NCI-H2171 (cell line): ENCODE measurements around the gene EPHA3.

ENCODE experiments used
- DNase-seq: peaks from one replicate; lab custom pipeline; 2025; lab: John Stamatoyannopoulos, UW

The EPHA3 gene

GRCh38 chr3:89232155-89232554, 124.7 kb downstream of the EPHA3 start:
- DNase-seq = no peak

GRCh38 chr3:89234620-89235019, 127.2 kb downstream of the EPHA3 start:
- no peak for DNase-seq

- no peak for DNase-seq
These were observed 131.4 kb downstream of the EPHA3 start for GRCh38 chr3:89238846-89239245.

DNA sequence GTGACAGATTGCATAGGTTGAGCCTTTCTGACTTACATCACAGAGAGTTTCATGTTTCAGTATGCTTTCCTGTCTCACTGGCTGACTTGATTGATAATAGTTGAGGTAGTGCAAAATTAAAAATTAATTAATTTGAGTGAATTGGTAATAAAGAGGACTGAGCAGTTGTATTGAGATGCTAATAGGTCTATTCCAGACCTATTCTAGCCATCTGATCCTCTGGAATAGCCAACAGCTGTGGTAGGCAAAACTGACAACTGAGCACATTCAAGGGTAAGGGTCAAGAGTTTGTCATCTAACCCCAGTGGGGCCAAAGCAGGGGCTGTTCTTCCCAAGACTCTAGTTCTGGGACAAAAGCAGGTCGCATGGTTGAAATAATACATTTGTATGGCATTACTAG, 132.4 kb downstream of the EPHA3 start:
- DNase-seq = no peak

DNA sequence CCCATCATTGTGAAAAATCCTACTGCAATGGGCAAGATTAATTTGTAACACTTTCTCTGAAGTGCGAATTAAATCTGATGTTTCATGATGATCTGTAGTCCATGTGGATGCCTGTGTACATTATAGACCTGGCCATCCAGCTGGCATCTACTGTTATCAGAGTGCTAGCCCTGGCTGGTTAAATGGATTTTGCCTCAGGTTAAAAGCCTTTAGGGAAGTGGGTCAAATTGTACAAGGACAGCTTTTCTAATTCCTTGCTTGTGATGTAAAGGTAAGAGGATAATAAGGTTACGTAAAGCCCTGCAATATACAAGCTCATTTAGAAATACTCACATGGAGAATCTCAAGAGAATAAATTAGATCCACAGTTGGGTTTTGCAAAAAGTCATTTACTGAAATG, 138.2 kb downstream of the EPHA3 start:
- no peak for DNase-seq

DNA sequence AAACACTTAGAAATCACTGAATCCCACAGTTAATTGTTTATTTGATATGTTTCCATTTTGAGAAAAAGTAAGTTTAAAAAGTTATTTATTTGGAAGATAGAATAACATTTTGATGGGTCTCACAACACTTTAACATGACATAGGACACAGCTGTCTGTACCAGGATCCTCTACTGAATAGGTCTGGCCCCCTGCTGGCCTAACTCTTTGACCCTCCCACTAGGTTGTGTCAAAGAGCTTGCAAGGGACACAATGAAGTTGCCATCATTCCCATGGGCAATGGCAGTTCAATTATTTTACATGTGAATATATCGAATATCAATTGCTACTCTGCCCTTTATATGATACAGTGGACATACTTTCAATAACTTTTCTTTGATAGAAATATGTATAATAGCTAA, 138.9 kb downstream of the EPHA3 start:
- DNase-seq = no peak

- DNase-seq = no peak
These were observed 143.3 kb downstream of the EPHA3 start for GRCh38 chr3:89250742-89251141.

- DNase-seq = no peak
These were observed 144.6 kb downstream of the EPHA3 start for GRCh38 chr3:89252016-89252415.

GRCh38 chr3:89252860-89253259, 145.4 kb downstream of the EPHA3 start:
- DNase-seq = no peak

DNA sequence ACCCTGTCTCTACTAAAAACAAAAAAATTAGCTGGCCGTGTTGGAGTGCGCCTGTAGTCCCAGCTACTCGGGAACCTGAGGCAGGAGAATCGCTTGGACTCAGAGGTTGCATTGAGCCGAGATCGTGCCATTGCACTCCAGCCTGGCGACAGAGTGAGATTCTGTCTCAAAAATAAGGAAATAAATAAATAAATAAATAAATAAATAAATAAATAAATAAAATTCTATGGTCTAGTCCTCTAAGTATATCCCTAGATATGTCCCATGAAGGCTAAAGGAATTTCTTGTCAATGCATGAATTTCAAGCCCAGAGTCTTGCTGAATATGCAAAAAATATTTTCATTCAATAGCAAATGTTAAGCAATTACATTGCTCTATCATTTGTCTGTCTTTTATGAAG, 149.0 kb downstream of the EPHA3 start:
- no peak for DNase-seq

- no peak for DNase-seq
These were observed 149.5 kb downstream of the EPHA3 start for GRCh38 chr3:89256882-89257281.

DNA sequence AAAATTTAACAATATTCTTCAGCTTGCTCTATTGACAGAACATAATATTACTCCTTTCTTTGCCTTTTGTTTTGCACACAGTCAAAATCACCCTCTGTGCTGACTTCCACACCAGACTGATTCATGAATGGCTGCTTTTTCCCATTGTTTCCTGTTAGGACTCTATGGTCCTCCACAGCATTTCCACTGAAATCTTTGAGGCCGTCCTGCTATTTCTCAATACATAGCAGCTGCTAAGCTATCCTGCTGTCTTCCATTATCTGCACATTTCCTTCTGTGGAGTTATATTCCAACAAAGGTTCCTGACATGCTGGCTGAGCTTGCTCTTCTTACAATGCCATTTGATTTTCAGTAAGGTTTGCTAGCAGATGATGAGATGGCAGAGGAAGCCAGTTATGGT, 153.3 kb downstream of the EPHA3 start:
- no peak for DNase-seq

DNA sequence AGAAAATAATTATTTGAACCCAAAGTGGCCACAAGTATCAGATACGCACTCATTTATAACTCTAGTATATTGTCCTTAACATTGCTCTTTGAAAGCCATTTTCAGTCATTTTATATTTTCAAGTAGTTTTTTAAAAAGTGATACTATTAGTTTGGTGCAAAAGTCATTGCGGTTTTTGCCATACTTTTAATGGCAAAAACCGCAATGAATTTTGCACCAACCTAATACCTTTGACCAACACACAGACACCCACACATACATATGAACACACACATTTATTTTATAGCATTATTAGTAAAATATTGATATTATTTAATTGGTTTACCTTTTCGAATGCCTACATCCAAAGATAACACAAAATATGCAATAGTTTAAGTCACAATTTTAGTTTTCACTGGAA, 154.3 kb downstream of the EPHA3 start:
- DNase-seq = no peak

DNA sequence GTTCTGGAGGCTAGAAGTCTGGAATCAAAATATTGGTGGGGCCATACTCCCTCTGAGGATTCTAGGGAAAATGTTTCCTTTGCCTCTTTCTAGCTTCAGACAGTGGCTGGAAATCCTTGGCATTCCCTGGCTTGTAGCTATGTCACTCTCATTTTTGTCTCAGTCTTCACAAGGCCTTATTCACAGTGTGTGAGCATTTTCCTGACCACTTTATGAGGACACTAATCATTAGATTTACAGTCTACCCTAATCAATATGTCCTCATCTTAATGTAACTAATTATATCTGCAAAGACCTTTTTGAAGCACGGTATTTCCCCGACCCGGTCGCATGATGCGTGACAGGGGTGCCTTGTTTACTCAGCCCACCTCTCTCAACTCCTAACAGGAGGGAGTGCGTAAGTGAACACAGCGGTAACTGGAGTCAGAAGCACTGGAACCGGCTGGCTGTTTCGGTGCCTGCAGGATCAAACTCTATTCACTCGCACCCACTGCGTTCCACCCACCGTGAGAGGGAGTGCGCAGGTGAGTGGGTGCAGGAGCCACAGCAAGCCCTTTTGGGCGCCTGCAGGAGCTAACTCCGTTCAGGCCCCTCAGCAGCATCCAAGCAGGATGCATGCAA, 155.0 kb downstream of the EPHA3 start:
- DNase-seq = no peak

DNA sequence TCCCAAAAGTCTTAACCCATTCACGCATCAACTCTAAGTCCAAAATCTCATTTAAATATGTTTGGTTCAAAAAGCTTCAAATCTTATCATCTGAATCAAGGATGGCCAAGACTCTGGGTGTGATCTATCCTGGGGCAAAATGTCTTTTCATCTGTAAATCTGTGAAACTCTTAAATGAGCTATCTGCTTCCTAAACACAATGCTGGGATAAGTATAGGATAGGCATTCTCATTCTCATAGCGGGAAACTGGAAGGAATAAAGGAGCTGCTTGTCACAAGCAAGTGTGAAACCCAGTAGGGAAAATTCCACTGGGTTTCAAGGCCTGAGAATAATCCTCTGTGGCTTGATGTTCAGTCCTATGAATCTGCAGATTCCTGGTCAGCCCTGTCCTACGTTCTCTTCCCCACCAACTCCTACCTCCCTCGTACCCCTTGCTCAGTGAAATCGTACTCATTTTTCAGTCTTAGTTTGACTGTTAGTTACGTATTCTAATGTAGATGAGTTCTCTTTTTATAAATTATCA, 156.7 kb downstream of the EPHA3 start:
- no peak for DNase-seq

GRCh38 chr3:89266074-89266473, 158.7 kb downstream of the EPHA3 start:
- no peak for DNase-seq

- no peak for DNase-seq
These were observed 160.6 kb downstream of the EPHA3 start for GRCh38 chr3:89268059-89268458.

GRCh38 chr3:89270201-89270600, 162.8 kb downstream of the EPHA3 start:
- DNase-seq = no peak

GRCh38 chr3:89275001-89275400, 167.6 kb downstream of the EPHA3 start:
- DNase-seq = no peak

GRCh38 chr3:89276116-89276515, 168.7 kb downstream of the EPHA3 start:
- DNase-seq = no peak

DNA sequence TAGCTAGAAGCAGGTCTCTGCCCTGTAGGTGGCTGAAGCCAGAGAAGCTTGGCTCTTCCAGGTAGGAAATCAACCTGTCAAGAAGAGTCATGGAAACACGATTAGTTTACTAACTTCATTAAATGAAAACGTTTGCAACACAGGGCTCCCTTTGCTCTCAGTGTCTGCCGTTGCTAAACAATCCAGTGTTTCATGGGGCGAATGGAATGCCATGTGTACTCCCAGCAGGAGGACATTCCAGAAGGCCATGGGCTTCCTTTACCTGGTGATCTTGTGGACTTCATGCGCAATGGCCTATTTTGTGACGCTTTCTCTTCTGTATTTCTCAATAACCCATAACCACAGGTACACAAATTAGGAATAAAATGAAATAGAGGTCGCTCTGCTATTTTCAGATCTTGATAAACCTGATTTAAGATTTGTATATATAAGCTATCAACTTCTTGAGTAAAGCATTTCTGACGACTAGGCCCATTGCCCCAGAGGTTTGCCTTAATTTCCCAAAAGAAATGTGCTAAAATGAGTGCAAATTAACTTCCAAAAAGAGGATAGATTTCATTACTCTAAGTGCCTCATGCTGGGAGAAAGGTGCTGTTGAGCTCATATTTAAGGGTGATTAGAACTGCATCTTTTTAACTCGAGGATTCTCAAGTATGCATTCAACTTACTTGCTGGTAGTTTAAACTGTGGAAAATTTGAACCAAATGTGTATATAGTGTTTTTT, 171.0 kb downstream of the EPHA3 start:
- no peak for DNase-seq

DNA sequence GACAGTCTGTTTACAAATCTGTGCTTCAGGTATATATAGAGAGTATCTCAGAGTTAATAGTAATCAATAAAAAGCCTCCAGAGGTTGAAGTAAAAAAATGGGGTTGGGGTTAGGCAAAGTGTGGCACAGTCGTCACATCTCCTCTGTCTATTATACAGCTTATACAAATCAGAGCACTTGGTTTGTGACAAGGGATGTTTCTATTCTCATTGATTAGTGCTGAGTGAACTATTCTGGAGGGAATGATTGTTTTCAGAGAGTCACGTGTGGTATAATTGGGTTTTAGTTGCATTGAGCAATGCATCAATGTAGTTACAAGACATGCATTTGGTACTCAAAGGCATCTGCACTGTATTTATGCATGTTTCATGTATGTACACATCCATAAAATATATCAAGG, 172.9 kb downstream of the EPHA3 start:
- no peak for DNase-seq

DNA sequence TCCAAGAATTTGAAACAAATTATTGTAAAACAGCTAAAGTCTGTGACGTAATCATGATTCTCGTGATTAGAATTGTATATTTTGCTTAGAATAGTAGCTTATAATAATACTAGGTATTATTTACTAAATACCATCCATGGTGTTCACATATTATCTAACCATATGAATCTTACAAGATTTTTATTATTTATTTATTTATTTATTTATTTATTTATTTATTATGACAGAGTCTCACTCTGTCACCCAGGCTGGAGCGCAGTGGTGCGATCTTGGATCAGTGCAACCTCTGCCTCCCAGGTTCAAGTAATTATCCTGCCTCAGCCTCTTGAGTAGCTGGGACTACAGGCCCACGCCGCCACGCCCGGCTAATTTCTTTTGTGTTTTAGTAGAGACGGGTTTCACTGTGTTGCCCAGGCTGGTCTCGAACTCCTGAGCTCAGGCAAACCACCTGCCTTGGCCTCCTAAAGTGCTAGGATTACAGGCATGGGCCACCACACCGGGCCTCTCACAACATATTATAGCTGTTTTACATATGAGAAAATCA, 173.5 kb downstream of the EPHA3 start:
- no peak for DNase-seq
